Measurements from ENCODE around the gene RBBP8NL. TPM values are rescaled to one million over a fixed set of nuclear protein-coding genes. Genes with fewer than 3 reads are reported as not detected.

Gene RBBP8NL
- total and polyA plus RNA-seq, 2 of the 8 experiments (the other 6 are each of a cell fraction or from before 2014, with no cell fraction given): 0.43 to 0.48 TPM

DNA sequence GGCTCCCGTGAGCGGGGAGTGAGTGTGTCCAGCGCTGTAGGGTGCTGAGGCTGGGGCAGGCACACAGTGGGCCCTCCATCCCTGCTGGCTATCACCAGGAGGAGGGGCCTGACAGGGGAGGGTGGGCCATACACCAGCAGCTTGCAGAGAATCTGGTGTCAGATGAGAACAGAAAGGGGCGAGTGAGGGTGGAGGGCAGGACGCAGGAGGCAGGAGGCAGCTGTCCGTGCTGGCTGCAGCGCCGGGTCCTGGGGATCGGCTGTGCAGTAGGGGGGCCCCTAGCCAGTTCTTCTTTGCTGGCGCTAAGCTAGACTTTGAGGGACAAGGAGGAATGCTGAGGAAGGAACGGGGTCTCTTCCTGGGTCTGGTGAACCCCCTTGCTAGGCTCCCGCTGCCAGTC, 18.7 kb downstream of the RBBP8NL start:
- no peak overlapping the region for H3K4ac ChIP-seq (replicated peaks; ENCODE audit: insufficient read length, low read depth, low read length)
- H3K27me3 ChIP-seq (replicated peaks in 1 of 4; ENCODE audit: control insufficient read depth in 3 of 4, extremely low read depth in 1 of 4, insufficient read depth in 3 of 4, low read length in 3 of 4): peaks cover 0 to 8% (median 1%) of the 10 kb centered on the region in 4 experiments; a peak in 2 of 7 replicates
- no peaks in the 10 kb centered on the region for H3K9me3 ChIP-seq (ENCODE audit: insufficient read depth in 2 of 2, low read depth in 1 of 2, low read length in 1 of 2)
- no peaks in the 10 kb centered on the region for H3K36me3 ChIP-seq (ENCODE audit: control insufficient read depth in 2 of 4, insufficient read depth in 4 of 4, low read length in 3 of 4)
- H2BK20ac ChIP-seq (ENCODE audit: low read length): no peak overlapping the region
- DNase-seq (ENCODE audit: low read depth in 1 of 2, low spot score in 2 of 2) (no peak), FAIRE-seq (no peak)
- H3K4me3 ChIP-seq (ENCODE audit: extremely low read depth in 1 of 4, insufficient read depth in 2 of 4, low read depth in 3 of 4, low read length in 4 of 4): no peak overlapping the region
- H3K18ac ChIP-seq (ENCODE audit: extremely low read depth, low read length): no peak overlapping the region
- H2BK5ac ChIP-seq (ENCODE audit: low read depth, low read length): no peak overlapping the region
- no peak overlapping the region for H3K27ac ChIP-seq (ENCODE audit: low read depth, low read length)
- peak overlapping the region; percentile 53; the same call in 1 of the 2 replicates for H2BK15ac ChIP-seq (ENCODE audit: low read length)
- H3K4me2 ChIP-seq (ENCODE audit: insufficient read depth in 1 of 2, low read depth in 2 of 2, low read length in 2 of 2): no peak overlapping the region
- H3K4me1 ChIP-seq (replicated peaks in 1 of 4; ENCODE audit: control insufficient read depth in 3 of 4, insufficient read depth in 4 of 4, low read length in 3 of 4): peaks cover 0 to 26% (median 8%) of the 10 kb centered on the region in 4 experiments; a peak in 6 of 7 replicates
- no peak overlapping the region for H3K56ac ChIP-seq (replicated peaks; ENCODE audit: insufficient read length, low read depth, low read length)
- no peaks in the 10 kb centered on the region for H3K79me1 ChIP-seq (ENCODE audit: low read depth, low read length)
- H3K14ac ChIP-seq (ENCODE audit: insufficient read length): no peak overlapping the region
- ChIA-PET CTCF (ENCODE audit: partially characterized antibody) (interaction anchor here (1.0 to 4.6 kb wide), 11 partner anchors 9 to 179 kb away, joined by 3 to 48 read pairs (median 6); no protein-coding TSS in a partner anchor), POLR2A (ENCODE audit: partially characterized antibody) (interaction anchor here (0.8 to 4.0 kb wide), 4 partner anchors 15 to 225 kb away, joined by 3 to 25 read pairs (median 4); no protein-coding TSS in a partner anchor)
- H3K79me2 ChIP-seq (ENCODE audit: control insufficient read depth in 1 of 2, insufficient read depth in 2 of 2, low read length in 2 of 2): no peaks in the 10 kb centered on the region; a peak in 1 of 4 replicates
- peak overlapping the region; percentile 31; the same call in 1 of the 2 replicates for H2AK5ac ChIP-seq (ENCODE audit: low read depth, low read length)
- no peak overlapping the region for H4K91ac ChIP-seq (replicated peaks; ENCODE audit: insufficient read length, low read length)
- no peak overlapping the region for H2BK120ac ChIP-seq (replicated peaks; ENCODE audit: low read depth, low read length)
- H4K5ac ChIP-seq (ENCODE audit: insufficient read length, low read depth, low read length): no peak overlapping the region
- WGBS, 2 experiments (ENCODE audit: extremely low coverage in 1 of 2, insufficient coverage in 1 of 2, insufficient read length in 1 of 2, insufficient replicate concordance in 2 of 2, low coverage in 1 of 2, low lambda C conversion rate in 2 of 2, missing lambda C conversion rate in 1 of 2): 85% methylated on average over 11 of the region's 12 CpGs; no CpG with 5 or more reads in 1 of the 2 experiments
- no peak overlapping the region for H3K23ac ChIP-seq (ENCODE audit: insufficient read length)
- peaks cover 0 to 20% of the 10 kb centered on the region in 2 experiments for H4K20me1 ChIP-seq (replicated peaks in 1 of 2; ENCODE audit: control insufficient read depth in 1 of 2, insufficient read depth in 2 of 2, low read length in 2 of 2)
- H2AFZ ChIP-seq (ENCODE audit: low read length): no peak overlapping the region
- no peaks in the 10 kb centered on the region; the same call in 1 of the 2 replicates for H3K23me2 ChIP-seq (ENCODE audit: low read depth, low read length)
- no peak overlapping the region for H4K8ac ChIP-seq (ENCODE audit: extremely low read depth, insufficient read depth, low read length)
- TF ChIP-seq YY1 (IDR thresholded peaks at IDR 0.05; ENCODE audit: low read depth, low read length) (no peak), CBX5 (IDR thresholded peaks at IDR 0.05; ENCODE audit: low read depth, low read length) (no peak), RBBP5 (IDR thresholded peaks at IDR 0.05; ENCODE audit: borderline replicate concordance, low read depth, low read length) (no peak), SP1 (IDR thresholded peaks at IDR 0.05; ENCODE audit: low read depth, low read length) (no peak), ASH2L (IDR thresholded peaks at IDR 0.05; ENCODE audit: low read length) (no peak)
- TF ChIP-seq, protein P1, sequence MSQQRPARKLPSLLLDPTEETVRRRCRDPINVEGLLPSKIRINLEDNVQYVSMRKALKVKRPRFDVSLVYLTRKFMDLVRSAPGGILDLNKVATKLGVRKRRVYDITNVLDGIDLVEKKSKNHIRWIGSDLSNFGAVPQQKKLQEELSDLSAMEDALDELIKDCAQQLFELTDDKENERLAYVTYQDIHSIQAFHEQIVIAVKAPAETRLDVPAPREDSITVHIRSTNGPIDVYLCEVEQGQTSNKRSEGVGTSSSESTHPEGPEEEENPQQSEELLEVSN (IDR thresholded peaks at IDR 0.05): no peak
- no peak overlapping the region for H3K9ac ChIP-seq (replicated peaks in 1 of 4; ENCODE audit: extremely low read depth in 1 of 4, low read depth in 3 of 4, low read length in 3 of 4)
- no peak overlapping the region for H2BK12ac ChIP-seq (ENCODE audit: low read depth, low read length)

Measured in H1 (cell line).